KMS-11 (cell line): ENCODE measurements around the gene TMEM120A.

ENCODE experiments used
- H2AFZ ChIP-seq: fragments of 200-600 bp; sonication (generic); 2 replicates; pipeline ENCODE4 v1.6.1; 2016; ENCODE audit warnings: antibody characterized with exemption, mixed run types, low read depth
- H3K27ac ChIP-seq: fragments of 200-600 bp; sonication (generic); 2 replicates; pipeline ENCODE4 v1.6.1; 2016; ENCODE audit warnings: mild to moderate bottlenecking, mixed run types
- H3K27me3 ChIP-seq: fragments of 200-600 bp; sonication (generic); 2 replicates; pipeline ENCODE4 v1.6.1; 2017; ENCODE audit warnings: mild to moderate bottlenecking, low read depth, mixed run types, moderate library complexity; ENCODE audit not compliant: insufficient read depth
- H3K36me3 ChIP-seq: fragments of 200-600 bp; sonication (generic); 2 replicates; pipeline ENCODE4 v1.6.1; 2017; ENCODE audit warnings: mild to moderate bottlenecking, mixed run types; ENCODE audit not compliant: insufficient read depth
- H3K4me1 ChIP-seq: fragments of 200-600 bp; sonication (generic); 2 replicates; pipeline ENCODE4 v1.6.1; 2016; ENCODE audit warnings: mild to moderate bottlenecking, low read depth, mixed run types; ENCODE audit not compliant: poor library complexity, severe bottlenecking
- H3K4me2 ChIP-seq: fragments of 200-600 bp; sonication (generic); 2 replicates; pipeline ENCODE4 v1.7.0; 2016; ENCODE audit warnings: mild to moderate bottlenecking, mixed run types
- H3K4me3 ChIP-seq: fragments of 200-600 bp; sonication (generic); IDR thresholded peaks from 2 replicates; pipeline ENCODE4 v1.6.1; 2017; ENCODE audit warnings: low read depth, low read length, mixed read lengths; ENCODE audit not compliant: insufficient read depth
- H3K79me2 ChIP-seq: fragments of 200-600 bp; sonication (generic); 2 replicates; pipeline ENCODE4 v1.6.1; 2016; ENCODE audit warnings: low read depth, mixed run types; ENCODE audit not compliant: insufficient read depth
- H3K9ac ChIP-seq: fragments of 200-600 bp; sonication (generic); 2 replicates; pipeline ENCODE4 v1.6.1; 2016; ENCODE audit warnings: mild to moderate bottlenecking, mixed run types
- H4K20me1 ChIP-seq: fragments of 200-600 bp; sonication (generic); 2 replicates; pipeline ENCODE4 v1.6.1; 2016; ENCODE audit warnings: mild to moderate bottlenecking, mixed run types; ENCODE audit not compliant: insufficient read depth
- TF ChIP-seq, protein P1 (sequence below): fragments of 200-600 bp; sonication (generic); conservative IDR thresholded peaks from 2 replicates; pipeline ENCODE4 v1.6.1; 2017; ENCODE audit warnings: low read depth, mild to moderate bottlenecking, antibody characterized with exemption, low read length, moderate library complexity, mixed read lengths

Gene TMEM120A

DNA sequence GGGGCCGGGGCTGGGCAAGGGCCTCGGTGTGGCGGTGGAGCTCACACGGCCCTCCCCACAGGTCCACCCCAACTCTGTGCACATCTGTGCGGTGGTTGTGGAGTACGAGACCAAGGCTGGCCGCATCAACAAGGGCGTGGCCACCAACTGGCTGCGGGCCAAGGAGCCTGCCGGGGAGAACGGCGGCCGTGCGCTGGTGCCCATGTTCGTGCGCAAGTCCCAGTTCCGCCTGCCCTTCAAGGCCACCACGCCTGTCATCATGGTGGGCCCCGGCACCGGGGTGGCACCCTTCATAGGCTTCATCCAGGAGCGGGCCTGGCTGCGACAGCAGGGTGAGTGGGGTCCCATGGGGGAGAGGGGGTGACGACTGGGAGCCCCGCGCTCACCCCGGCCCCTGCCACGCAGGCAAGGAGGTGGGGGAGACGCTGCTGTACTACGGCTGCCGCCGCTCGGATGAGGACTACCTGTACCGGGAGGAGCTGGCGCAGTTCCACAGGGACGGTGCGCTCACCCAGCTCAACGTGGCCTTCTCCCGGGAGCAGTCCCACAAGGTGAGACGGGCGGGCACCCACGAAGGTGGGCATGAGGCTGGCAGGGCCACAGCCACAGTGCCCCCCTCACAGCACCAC is 8.8 kb downstream of the TMEM120A start:
- Histone ChIP-seq H4K20me1 (no peaks in the 10 kb centered on the region), H3K9ac (no peak overlapping the region), H3K4me1 (no peaks in the 10 kb centered on the region), H3K79me2 (no peaks in the 10 kb centered on the region), H3K27ac (no peak overlapping the region), H3K36me3 (no peaks in the 10 kb centered on the region), H3K4me2 (no peak overlapping the region), H3K27me3 (no peaks in the 10 kb centered on the region), H2AFZ (no peak overlapping the region), H3K4me3 (no peak overlapping the region)
- TF ChIP-seq, protein P1, sequence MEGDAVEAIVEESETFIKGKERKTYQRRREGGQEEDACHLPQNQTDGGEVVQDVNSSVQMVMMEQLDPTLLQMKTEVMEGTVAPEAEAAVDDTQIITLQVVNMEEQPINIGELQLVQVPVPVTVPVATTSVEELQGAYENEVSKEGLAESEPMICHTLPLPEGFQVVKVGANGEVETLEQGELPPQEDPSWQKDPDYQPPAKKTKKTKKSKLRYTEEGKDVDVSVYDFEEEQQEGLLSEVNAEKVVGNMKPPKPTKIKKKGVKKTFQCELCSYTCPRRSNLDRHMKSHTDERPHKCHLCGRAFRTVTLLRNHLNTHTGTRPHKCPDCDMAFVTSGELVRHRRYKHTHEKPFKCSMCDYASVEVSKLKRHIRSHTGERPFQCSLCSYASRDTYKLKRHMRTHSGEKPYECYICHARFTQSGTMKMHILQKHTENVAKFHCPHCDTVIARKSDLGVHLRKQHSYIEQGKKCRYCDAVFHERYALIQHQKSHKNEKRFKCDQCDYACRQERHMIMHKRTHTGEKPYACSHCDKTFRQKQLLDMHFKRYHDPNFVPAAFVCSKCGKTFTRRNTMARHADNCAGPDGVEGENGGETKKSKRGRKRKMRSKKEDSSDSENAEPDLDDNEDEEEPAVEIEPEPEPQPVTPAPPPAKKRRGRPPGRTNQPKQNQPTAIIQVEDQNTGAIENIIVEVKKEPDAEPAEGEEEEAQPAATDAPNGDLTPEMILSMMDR: no peak

DNA sequence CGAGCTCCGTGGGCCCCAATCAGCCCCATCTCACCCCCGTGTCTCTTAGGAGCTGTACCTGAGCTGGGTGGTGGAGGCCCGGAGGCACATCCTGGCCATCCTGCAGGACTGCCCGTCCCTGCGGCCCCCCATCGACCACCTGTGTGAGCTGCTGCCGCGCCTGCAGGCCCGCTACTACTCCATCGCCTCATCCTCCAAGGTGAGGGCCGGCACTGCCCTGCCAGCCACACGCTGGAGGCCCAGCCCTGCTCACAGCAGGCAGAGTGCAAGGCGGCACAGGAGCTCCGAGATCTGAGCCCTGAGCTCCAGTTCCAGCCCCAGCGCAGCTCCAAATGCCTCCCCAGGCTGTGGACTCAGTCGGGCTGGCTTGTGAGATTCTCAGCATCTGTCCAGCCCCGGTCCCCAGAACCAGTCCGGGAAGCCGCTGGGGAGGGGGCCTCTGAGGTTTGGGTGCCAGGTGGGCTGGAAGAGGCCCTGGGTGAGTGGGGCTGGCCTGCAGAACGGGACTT is 9.3 kb downstream of the TMEM120A start:
- no peak overlapping the region for H3K9ac ChIP-seq
- H3K36me3 ChIP-seq: no peaks in the 10 kb centered on the region
- H4K20me1 ChIP-seq: no peaks in the 10 kb centered on the region
- H3K4me2 ChIP-seq: no peak overlapping the region
- H3K4me1 ChIP-seq: no peaks in the 10 kb centered on the region
- H2AFZ ChIP-seq: no peak overlapping the region
- TF ChIP-seq, protein P1: no peak
- H3K4me3 ChIP-seq: no peak overlapping the region
- no peak overlapping the region for H3K27ac ChIP-seq
- no peaks in the 10 kb centered on the region for H3K27me3 ChIP-seq
- no peaks in the 10 kb centered on the region for H3K79me2 ChIP-seq

DNA sequence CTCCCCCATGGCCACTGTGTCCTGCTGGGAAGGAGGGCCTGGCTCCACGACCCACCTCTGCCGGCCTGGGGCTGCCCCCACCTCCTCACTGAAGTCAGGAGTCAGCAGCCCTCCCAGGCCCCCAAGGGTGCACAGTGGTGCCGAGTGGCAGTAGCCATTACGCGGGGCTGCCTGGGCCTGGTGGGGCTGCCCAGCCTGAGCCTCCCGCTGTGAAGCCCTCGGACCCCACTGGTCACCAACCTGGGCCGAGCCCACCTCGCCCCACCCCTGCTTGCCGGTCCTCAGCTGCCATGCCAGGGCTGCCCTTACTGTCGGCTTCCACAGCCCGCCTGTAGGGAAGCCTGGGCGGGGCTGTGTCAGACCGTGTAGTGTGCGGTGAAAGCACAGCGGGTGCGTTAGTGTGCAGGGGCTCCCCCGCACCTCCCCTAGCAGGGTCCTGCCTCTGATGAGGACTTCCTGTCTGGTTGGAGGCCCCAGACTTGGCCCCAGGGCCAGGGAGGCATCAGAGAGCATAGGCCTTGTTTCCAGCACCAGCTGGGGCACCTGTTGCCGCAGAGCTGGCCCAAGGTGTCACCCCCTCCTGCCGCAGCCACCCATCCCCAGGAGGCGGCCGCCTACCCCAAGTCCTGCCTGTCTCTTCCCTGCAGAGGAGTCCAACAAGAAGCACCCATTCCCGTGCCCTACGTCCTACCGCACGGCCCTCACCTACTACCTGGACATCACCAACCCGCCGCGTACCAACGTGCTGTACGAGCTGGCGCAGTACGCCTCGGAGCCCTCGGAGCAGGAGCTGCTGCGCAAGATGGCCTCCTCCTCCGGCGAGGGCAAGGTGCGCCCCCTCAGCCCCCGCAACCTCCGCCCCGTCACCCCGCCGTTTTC is 10.0 kb downstream of the TMEM120A start:
- H3K27me3 ChIP-seq: no peaks in the 10 kb centered on the region
- no peaks in the 10 kb centered on the region for H3K79me2 ChIP-seq
- no peak overlapping the region for H3K4me3 ChIP-seq
- no peaks in the 10 kb centered on the region for H3K4me1 ChIP-seq
- no peaks in the 10 kb centered on the region for H3K36me3 ChIP-seq
- no peak overlapping the region for H2AFZ ChIP-seq
- no peak overlapping the region for H3K4me2 ChIP-seq
- H4K20me1 ChIP-seq: no peaks in the 10 kb centered on the region
- TF ChIP-seq, protein P1: no peak
- no peak overlapping the region for H3K9ac ChIP-seq
- H3K27ac ChIP-seq: no peak overlapping the region

DNA sequence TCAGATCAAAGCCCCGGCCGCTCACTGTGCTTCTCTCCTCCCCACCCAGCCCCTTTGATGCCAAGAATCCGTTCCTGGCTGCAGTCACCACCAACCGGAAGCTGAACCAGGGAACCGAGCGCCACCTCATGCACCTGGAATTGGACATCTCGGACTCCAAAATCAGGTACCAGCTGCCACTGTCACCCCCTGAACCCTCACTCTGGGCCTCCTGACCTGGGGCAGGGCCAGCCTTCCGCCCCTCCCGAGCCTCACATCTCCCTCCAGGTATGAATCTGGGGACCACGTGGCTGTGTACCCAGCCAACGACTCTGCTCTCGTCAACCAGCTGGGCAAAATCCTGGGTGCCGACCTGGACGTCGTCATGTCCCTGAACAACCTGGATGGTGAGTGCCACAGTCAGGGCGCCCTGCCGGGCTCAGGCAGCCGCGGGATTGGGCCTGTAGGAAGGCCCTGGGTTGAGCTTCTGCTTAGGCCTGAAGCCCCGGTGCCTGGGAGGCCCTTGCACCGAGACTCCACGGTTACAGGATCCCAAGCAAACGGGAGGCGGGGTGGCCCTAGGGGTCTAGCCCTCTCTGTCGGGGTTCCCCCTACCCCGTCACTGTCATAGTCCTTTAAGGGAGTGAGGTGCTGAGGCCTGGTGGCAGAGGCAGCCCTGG is 10.8 kb downstream of the TMEM120A start:
- TF ChIP-seq, protein P1: no peak
- H3K27me3 ChIP-seq: no peaks in the 10 kb centered on the region
- no peak overlapping the region for H2AFZ ChIP-seq
- no peaks in the 10 kb centered on the region for H3K4me1 ChIP-seq
- no peaks in the 10 kb centered on the region for H3K36me3 ChIP-seq
- H3K27ac ChIP-seq: no peak overlapping the region
- H3K9ac ChIP-seq: no peak overlapping the region
- no peak overlapping the region for H3K4me3 ChIP-seq
- no peaks in the 10 kb centered on the region for H4K20me1 ChIP-seq
- no peak overlapping the region for H3K4me2 ChIP-seq
- H3K79me2 ChIP-seq: no peaks in the 10 kb centered on the region
